RPMI8226 (cell line): ENCODE measurements around the gene DUSP16.
"Not testable (repeated sequence)": the region's sequence is repeated elsewhere in the genome, so short reads cannot be mapped to it uniquely, and the experiment has no call there.

ENCODE experiments used
- DNase-seq: peaks from one replicate; pipeline ENCODE4 v3.0.0-alpha.2; 2015

DUSP16 gene

DNA sequence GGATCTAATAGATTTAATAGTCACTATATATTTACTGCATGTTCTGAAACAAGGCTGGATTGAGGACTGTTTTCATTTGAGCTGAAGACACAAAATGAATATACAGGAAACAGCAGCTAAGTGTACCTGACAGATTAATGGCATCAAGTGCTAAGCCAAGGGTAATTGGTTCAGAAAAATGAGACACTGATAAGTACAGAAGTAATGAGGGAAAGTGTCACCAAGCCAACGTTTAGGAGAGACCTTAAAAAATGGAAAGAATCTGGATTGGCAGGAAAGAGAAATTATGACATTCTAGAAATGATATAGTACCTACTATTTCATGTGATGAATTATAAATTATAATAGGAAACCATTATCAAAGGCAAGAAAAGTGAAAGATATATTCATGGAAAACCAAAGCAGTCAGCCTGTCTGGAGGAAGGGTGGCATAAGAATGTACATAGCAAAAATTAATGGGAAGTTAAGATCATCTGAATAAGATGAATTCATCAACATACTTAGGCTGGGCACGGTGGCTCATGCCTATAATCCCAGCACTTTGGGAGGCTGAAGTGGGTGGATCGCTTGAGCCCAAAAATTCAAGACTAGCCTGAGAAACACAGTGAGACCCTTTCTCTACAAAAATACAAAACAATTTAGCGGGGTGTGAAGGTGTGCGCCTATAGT is 21.0 kb upstream of the DUSP16 start:
- no peak for DNase-seq

DNA sequence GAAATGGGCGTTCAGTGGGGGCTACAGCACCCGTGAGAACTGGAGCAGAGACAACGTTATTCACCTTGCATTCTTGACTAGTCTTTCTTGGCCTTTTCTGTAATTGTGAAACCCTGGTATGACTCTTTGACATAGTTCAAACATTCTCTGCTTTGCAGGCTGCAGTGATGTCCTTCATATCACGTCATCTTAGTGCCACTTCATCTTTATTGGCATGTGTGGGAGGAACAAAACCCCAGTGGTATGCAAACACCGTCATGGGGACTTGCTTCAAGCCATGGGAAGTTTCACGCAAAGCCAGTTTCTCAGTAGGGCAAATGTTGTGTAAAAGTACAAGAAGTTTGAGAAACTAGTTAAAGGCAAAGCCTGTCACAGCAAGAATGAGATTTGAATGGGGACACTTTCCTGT is 20.2 kb upstream of the DUSP16 start:
- no peak for DNase-seq

DNA sequence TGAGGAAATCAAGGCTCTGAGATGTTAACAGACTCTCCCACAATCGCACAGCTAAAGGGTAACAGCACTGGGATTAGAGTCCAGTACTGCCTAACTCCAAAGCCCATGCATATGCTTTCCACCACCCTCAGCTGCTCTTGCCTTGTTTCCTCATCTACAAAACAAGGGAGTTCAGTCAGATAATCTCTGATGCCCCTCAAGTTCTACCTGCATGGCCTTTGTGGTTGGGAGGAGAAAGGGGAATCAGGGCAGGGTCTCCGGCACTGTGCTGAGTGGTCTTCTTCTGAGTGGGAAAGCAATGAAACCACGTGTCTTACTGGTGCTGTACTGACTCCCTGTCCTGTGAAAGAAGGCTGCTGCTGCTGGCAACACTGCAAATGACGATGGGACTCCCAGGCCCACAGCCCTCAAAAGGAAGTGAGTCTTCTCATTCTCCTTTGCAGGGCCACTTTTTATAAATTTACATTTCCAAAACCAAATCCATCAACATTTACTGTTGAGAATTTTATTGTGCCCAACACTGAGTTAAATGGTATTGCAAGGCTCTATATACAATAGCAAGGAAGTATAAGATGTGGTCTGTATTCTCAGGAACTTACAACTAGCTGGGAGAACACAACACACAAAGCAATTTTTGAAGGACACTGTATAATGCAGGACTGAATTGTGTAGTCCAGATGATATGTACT is 19.7 kb upstream of the DUSP16 start:
- DNase-seq = no peak

DNA sequence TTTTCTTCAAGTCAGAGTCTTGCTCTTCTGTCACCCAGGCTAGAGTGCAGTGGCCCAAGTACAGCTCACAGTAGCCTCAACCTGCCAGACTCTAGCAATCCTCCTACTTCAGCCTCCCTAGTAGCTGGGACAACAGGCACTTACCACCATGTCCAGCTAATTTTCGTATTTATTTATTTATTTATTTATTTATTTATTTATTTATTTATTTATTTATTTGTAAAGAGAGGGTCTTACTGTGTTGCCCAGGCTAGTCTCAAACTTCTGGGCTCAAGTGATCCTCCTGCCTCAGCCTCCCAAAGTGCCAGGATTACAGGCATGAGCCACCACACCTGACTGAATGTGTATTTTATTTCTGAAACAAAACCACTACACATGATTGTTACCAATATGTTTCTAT is 18.1 kb upstream of the DUSP16 start:
- DNase-seq = not testable (repeated sequence)

DNA sequence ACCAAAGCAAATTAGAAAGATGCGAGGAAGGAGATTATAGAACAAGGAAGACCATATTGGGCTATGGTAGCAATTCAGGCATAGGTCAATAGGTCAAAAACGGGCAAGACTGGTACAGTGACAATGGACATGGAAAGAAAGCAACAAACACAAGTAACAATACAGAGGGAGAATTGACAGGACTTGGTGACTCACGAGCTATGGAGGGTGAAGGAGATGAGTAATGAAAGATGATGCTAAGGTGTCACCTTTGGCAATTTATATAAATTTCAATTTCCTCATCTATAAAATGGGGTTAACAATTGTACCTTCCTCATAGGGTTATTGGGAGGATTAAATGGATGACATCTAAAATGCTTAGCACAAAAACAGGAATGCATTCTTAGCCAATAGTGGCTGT is 15.1 kb upstream of the DUSP16 start:
- no peak for DNase-seq

DNA sequence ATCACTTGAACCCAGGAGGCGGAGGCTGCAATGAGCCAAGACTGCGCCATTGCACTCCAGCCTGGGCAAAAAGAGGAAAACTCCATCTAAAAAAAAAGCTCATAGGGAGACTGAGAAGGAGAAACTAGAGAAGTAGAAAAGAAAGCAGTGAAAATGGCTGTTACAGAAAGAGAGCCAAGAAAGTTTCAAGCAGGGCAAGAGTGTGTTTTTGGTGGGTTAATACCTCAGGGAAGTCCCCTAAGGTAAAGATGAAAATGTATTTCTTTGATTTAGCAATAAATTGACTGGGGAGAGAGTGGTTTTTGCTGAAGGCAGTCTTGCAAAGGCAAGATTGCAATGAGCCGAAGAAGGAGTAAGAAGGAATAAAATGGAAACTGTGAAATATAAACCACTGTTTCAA is 10.0 kb upstream of the DUSP16 start:
- DNase-seq = no peak

DNA sequence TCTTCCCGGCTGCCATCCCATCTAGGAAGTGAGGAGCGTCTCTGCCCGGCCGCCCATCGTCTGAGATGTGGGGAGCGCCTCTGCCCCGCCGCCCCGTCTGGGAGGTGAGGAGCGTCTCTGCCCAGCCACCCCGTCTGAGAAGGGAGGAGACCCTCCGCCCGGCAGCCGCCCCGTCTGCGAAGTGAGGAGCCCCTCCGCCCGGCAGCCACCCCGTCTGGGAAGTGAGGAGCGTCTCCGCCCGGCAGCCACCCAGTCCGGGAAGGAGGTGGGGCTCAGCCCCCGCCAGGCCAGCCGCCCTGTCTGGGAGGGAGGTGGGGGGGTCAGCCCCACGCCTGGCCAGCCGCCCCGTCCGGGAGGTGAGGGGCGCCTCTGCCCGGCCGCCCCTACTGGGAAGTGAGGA is 3.3 kb upstream of the DUSP16 start:
- DNase-seq = not testable (repeated sequence)

DNA sequence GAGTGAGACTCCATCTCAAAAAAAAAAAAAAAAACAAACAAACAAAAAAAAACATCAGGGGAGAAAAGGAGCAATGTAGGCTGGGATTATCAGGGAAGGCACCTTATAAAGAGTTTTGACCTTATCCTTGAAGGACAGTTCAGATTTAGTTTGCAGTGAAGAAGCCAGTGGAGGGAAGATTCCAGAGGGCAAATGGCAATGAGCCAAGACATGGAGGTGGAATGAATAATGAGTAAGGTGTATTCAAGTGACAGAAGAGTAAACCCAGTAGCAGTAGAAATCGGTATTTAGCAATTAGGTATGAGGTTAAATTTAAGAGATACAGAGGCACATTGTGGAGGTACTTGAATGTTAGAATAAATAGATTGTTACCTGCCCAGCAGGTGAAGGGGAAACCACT is 2.2 kb upstream of the DUSP16 start:
- DNase-seq = no peak

DNA sequence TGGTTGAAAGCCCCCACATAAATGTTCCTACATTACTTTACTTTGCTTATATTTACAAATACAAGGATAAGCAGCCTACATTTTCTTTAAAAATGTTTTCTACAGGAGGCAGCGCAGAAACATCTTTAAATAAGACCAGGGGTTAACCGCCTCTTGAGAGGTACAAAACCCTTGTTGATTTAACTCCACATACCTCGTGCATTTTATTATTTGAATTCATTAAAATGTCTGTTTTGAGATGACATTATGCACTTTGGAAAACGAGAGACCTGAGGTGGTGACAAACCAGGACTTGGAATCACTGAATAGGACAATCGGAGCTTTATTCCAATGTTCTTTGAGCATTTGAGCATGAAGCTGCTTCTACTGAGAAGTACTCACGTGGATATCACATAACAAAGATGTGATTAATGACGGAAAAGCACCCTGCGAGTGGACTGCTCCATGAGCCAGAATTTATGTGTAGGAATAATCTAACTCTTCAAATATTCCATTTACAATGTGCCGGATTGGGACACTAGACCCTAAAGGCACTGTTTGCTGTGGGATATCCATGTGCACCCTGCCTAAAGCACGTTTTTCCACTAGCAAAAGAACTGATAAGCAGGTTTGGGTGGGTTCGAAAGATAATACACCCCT is 746 bp upstream of the DUSP16 start:
- no peak for DNase-seq

DNA sequence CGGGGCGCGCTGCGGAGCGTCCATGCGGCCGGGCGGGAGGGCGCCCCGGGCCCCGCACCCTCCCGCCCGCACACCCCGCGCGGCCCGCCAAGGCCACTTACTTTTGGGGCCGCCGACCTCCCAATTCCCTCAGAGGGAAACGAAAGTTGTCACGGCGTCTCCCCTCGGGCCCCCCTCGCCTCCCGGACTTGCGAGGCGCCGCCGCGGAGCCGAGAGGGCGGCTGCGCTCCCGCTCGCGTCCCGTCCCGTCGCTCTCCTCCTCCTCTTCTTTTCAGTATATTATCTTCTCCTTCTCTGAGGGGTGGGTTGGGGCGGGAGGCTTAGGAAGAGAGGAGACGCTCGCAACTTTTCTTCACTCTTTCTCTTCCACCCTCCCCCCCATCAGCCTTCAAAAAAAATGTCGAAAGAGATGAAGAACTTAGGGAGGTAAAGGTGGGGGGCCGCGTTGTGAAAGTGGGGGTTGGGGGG is 613 bp downstream of the DUSP16 start:
- peak; percentile 39 for DNase-seq

DNA sequence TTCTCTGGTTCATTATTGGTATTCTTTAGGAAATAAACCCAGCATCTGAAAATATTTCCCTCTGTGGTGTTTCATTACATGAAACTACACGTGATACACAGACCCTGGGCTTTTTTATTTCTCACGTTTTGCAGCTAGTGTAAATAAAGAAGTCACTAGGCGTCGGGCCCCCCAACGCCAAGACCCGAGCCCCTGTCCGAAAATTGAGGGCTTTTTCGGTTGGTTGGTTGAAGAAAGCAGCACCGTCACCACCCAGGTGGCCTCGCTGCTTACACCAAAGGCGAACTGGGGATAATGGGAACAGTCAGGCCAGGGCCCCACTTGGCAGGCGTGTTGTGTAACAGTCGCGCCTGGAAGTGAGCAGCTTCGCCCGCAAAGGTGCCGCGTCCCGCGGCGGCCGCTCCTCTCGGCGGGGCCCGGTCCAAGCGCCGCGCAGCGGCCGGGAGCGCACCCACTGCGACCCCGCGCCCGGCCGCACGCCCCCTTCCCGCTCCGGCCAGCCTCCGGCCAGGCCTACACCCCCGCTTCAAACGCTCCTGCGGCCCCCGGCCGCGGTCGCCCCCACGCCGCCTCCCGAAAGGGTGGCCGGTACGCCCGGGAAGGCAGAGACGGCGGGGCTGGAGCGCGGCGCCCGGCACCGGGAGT is 1.2 kb downstream of the DUSP16 start:
- DNase-seq = peak; percentile 64

DNA sequence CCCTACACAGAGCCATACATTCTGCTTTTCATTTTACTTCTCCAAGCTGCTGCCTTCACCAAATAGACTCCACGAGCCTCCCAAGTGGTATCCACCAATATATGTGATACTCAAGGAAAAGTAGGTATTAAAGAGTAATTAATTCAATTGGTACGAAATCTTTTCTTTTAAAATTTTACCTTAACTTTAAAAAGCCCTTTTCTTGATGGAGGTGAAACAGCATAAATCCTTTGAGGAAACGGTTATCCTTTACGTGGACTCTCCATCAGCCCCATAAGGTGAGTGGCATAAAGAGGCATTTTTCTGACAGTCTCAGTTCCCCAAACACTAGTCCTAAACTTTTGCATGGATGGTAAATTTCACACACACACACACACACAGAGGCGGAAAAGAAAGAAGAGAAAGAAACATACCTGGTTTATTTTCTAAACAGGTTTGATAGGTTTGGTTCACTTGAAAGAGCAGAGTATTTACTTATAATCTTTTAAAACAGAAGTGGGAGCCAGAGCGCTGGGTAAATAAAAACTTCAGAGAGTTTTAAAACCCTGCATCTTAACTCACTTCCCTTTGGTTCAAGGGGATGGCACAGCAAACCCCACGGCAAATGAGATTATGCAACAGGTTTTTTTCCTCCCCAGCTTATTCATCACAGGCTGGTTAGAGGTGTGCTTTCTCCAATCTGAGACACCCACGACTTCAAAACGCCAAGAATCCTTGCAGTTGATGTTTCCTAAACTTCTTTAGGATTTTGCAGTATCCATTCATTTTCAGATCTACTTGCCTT is 1.9 kb downstream of the DUSP16 start:
- peak; percentile 75 for DNase-seq

DNA sequence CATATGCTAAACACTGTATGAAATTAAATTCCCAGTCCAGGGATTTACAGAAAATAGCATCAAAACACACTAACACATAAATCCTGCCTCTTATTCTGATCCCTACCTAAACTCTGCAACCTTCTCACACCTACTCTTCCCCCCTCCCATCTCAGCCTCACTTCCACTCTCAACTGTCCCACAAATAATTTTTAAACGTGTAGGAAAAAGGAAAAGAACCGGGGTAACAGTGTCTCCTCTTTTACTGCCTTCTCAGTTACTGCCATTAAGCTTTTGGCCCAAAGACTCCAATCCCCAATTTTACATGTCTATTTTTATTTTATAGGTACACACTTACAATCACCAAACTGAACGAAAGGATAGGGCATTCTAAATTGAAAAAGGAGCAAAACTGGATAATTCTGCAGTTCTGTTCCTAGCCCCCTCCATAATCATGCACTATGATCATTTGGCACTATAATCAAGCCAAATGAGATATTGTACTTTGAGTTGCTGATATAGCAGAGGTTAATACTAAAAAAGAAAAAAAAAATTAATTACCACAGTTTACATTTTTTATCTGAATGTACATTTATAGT is 2.9 kb downstream of the DUSP16 start:
- no peak for DNase-seq

DNA sequence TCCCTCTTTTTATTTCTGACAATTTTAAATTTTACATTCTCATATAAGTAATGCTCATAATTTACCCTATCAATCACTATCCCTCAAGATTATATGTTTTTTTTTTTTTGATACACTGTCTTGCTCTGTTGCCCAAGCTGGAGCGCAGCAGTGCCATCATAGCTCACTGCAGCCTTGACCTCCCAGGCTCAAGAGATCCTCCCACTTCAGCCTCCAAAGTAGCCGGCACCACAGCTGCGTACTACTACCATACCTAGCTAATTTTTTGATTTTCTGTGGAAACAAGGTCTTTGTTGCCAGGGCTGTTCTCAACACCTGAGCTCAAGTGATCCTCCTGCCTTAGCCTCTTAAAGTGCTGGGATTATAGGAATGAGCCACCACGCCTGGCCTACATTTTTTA is 4.4 kb downstream of the DUSP16 start:
- no peak for DNase-seq

DNA sequence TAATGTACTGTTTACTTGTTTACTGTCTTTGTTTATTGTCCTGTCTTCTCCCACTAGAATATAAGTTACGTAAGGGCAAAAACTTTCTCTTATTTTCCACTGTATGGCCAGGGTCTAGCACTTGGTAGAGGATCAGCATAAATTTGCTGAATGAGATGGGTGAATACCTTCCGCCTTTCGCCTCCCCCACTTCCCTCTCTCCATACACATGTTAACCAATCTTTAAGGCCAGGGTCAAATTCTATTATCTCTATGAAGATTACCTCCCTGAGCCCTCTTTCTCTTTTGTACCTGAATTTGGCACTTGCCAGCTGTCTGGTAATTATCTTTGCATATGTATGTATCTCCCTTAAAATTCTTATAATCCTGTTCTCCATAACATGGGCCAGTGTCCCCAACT is 4.9 kb downstream of the DUSP16 start:
- no peak for DNase-seq

DNA sequence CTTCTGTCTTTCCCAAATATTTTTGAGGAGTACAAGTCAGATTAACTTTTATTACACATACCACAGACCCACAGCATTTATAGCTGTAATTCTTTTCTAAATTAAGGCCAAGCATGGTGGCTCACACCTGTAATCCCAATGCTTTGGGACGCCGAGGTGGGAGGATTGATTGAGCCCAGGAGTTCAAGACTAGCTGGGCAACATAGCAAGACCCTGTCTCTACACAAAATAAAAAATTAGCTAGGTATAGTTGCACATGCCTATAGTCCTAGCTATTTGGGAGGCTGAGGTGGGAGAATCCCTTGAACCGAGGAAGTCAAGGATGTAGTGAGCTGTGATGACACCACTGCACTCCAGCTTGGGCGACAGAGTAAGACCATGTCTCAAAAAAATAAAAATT is 7.0 kb downstream of the DUSP16 start:
- DNase-seq = no peak

DNA sequence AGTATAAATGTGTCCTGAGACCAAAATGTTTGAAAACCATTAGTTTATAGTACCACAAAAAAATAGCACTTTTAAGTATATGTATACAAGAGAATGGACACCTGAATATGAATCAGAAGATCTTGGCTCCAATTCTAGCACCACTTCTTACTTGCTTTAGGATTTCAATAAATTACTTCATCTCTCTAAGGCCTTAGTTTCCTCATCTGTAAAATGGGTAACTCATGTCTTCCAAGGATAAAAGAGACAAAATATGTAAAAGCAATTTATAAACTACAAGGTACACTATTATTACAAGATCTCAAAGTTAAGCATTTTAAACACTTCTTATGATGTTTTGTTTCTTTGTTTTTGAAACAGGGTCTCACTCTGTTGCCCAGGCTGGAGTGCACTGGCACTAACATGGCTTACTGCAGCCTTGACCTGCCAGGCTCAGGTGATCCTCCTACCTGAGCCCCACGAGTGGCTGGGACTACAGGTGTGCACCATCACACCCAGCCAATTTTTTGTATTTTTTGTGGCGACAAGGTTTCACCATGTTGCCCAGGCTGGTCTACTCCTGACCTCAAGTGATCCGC is 9.4 kb downstream of the DUSP16 start:
- DNase-seq = no peak

DNA sequence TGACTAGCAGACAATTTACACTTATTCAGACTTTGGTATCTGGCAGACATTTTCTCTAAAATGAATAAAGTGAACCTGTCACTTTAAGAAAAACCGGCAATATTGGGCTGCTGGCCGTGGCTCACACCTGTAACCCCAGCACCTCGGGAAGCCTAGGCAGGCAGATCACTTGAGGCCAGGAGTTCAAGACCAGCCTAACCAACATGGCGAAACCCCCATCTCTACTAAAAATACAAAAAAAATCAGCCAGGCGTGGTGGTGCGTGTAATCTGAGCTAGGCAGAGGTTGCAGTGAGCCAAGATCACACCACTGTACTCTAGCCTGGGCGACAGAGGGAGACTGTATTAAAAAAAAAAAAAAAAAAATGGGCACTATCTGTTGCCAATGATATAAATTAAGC is 11.5 kb downstream of the DUSP16 start:
- no peak for DNase-seq

DNA sequence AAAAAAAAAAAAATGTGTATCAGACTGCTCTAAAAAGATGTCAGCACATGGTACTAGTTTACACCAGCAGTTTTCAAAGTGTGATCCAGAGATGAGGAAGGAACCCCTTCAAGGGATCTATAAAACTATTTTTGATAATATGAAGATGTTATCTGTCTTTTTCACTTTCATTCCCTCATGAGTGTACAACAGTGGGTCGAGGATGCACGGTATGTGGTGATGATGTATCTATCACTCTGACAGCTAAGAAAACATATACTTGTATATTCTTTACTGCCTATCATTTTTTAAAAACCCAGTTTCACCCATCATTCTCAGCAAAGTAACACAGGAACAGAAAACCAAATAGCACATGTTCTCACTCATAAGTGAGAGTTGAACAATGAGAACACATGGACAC is 12.4 kb downstream of the DUSP16 start:
- DNase-seq = no peak

DNA sequence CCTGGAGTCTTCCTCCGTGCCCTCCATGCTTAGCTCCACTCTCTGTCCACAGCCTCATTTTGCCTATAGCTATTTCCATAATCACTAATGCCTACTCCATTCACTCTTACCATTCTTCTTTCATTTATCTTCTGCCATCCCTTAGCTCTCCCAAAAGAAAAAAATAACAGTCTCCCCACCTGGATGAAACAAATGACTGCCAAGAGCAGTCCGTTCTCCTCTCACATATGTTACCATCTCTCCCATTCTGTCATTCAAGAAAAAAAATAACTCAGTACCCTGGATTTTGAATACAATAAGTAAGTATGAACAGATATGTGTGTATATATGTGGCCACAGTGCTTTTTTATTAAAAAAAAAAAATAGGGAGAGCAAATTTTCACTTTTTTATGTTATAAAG is 13.2 kb downstream of the DUSP16 start:
- DNase-seq = no peak

DNA sequence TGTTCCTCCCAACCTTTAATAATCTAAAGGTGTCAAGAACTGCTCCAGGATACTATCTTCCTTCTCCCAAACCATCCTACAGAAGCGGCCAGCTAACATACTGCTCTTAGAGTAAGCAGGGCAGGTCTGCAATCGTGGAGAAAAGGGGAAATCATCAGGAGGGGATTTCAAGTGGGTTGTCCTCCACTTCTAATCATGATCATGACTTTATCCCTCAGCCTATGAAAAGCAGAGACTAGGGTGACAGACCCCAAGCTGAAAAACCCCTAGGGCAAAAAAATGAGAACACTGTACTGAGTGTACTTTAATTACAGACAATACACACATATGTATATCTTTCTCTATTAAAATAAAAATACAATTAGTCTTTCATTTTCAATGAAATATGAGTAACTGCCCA is 13.9 kb downstream of the DUSP16 start:
- no peak for DNase-seq

DNA sequence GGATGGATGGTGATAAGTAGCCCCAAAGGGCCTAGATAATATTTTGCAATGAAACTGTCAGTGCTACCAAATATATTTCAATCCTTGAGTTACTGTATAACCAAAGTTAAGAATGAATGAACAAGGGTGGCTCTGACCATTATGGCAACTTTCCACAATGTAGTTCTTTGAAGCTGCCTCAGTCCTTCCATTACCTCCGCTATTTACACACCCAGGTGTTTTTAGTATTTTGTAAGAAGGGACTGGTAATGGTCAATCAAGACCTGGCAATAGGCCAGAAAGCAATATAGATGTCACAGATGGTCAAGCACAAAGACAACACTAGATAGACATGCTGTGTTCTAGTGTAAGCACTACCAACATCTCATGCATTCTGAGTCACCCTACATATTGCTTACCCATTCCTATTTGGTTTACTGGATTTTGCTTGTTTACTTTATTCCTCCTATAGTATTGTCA is 16.3 kb downstream of the DUSP16 start:
- DNase-seq = no peak
